PFSK-1 (cell line): ENCODE data around the gene SPATA25.

Experiments used
- FOXP2 ChIP-seq: optimal IDR thresholded peaks from 2 replicates; pipeline ENCODE3; 2011; ENCODE audit warnings: borderline replicate concordance, control low read depth, inconsistent platforms; ENCODE audit not compliant: insufficient read depth; ENCODE audit errors: extremely low read length, extremely low read depth
- POLR2AphosphoS5 ChIP-seq: IDR thresholded peaks from 2 replicates; pipeline ENCODE4 v1.6.1; 2012; ENCODE audit warnings: low read depth, mild to moderate bottlenecking, control low read depth, low read length, moderate library complexity
- SIN3A ChIP-seq: IDR thresholded peaks from 2 replicates; pipeline ENCODE4 v1.6.1; 2012; ENCODE audit warnings: mild to moderate bottlenecking, low read length, moderate library complexity, borderline replicate concordance; ENCODE audit not compliant: insufficient read depth
- TAF1 ChIP-seq: IDR thresholded peaks from 2 replicates; pipeline ENCODE4 v1.6.1; 2012; ENCODE audit warnings: low read length, control low read depth, borderline replicate concordance; ENCODE audit not compliant: insufficient read depth
- TF ChIP-seq, protein P1 (sequence below), 2 experiments: IDR thresholded peaks; 2 replicates each; pipeline versions ENCODE4 v1.6.1 to v1.8.0; 2011 to 2012; ENCODE audit warnings: low read depth in 2 of 2, low read length in 2 of 2, control low read depth in 1 of 2, inconsistent platforms in 1 of 2, mild to moderate bottlenecking in 1 of 2, moderate library complexity in 1 of 2; ENCODE audit not compliant: insufficient read depth in 1 of 2

DNA sequence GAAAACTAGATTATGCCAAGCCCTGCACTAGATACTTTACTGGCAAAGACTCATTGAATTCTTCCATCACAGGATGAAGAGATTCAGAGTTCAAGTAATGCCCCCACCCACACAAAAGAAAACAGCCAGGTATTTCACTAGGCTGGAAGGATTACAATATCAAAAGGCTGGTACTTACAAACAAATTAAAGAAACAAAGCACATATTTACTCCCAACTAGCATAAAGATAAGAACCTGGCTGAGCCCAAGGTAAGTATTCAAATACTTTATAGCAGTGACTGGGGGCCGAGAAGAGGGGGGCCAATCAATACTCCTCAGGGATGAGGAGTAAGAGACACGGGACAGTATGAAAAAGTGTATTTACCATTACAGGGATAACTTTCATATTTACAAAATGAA is 33.9 kb downstream of the SPATA25 start:
- no peak for TF ChIP-seq SIN3A
- no peak for TF ChIP-seq TAF1
- TF ChIP-seq, protein P1, sequence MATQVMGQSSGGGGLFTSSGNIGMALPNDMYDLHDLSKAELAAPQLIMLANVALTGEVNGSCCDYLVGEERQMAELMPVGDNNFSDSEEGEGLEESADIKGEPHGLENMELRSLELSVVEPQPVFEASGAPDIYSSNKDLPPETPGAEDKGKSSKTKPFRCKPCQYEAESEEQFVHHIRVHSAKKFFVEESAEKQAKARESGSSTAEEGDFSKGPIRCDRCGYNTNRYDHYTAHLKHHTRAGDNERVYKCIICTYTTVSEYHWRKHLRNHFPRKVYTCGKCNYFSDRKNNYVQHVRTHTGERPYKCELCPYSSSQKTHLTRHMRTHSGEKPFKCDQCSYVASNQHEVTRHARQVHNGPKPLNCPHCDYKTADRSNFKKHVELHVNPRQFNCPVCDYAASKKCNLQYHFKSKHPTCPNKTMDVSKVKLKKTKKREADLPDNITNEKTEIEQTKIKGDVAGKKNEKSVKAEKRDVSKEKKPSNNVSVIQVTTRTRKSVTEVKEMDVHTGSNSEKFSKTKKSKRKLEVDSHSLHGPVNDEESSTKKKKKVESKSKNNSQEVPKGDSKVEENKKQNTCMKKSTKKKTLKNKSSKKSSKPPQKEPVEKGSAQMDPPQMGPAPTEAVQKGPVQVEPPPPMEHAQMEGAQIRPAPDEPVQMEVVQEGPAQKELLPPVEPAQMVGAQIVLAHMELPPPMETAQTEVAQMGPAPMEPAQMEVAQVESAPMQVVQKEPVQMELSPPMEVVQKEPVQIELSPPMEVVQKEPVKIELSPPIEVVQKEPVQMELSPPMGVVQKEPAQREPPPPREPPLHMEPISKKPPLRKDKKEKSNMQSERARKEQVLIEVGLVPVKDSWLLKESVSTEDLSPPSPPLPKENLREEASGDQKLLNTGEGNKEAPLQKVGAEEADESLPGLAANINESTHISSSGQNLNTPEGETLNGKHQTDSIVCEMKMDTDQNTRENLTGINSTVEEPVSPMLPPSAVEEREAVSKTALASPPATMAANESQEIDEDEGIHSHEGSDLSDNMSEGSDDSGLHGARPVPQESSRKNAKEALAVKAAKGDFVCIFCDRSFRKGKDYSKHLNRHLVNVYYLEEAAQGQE (IDR thresholded peaks at IDR 0.05; ENCODE audit: insufficient read depth in 1 of 2, low read depth in 2 of 2, low read length in 2 of 2) = no peak
- no peak for TF ChIP-seq POLR2AphosphoS5
- no peak for TF ChIP-seq FOXP2
